T-helper 2 cell (primary cell): Measurements from ENCODE around the gene BNC2.

Experiments
- DNase-seq, 5 experiments: peaks; one replicate each; pipeline versions ENCODE4 v3.0.0 to v3.0.0-alpha.2; 2012 to 2022

BNC2 gene

GRCh38 chr9:16869882-16870595 is 431 bp downstream of the BNC2 start:
- no peak for DNase-seq

GRCh38 chr9:16869131-16869881 is 1.2 kb downstream of the BNC2 start:
- no peak for DNase-seq

GRCh38 chr9:16868701-16869100 is 1.8 kb downstream of the BNC2 start:
- no peak for DNase-seq

- no peak for DNase-seq
These were observed 2.7 kb downstream of the BNC2 start for GRCh38 chr9:16867576-16868311.

GRCh38 chr9:16866587-16866986 is 3.9 kb downstream of the BNC2 start:
- no peak for DNase-seq

- no peak for DNase-seq
These were observed 5.6 kb downstream of the BNC2 start for GRCh38 chr9:16864649-16865434.

GRCh38 chr9:16848179-16848578 is 22.3 kb downstream of the BNC2 start:
- no peak for DNase-seq

- no peak for DNase-seq
These were observed 23.5 kb downstream of the BNC2 start for GRCh38 chr9:16846986-16847385.

GRCh38 chr9:16846367-16846766 is 24.1 kb downstream of the BNC2 start:
- no peak for DNase-seq

GRCh38 chr9:16834817-16835216 is 35.7 kb downstream of the BNC2 start:
- DNase-seq, result no peak

GRCh38 chr9:16833296-16833835 is 37.1 kb downstream of the BNC2 start:
- DNase-seq, result no peak

GRCh38 chr9:16832101-16832500 is 38.4 kb downstream of the BNC2 start:
- no peak for DNase-seq

- DNase-seq, result no peak
These were observed 39.7 kb downstream of the BNC2 start for GRCh38 chr9:16830806-16831205.

- no peak for DNase-seq
These were observed 41.9 kb downstream of the BNC2 start for GRCh38 chr9:16828340-16829281.

- no peak for DNase-seq
These were observed 44.4 kb downstream of the BNC2 start for GRCh38 chr9:16825971-16826625.

GRCh38 chr9:16825331-16825725 is 45.1 kb downstream of the BNC2 start:
- DNase-seq, result no peak

GRCh38 chr9:16824545-16825330 is 45.7 kb downstream of the BNC2 start:
- DNase-seq, result no peak

GRCh38 chr9:16823906-16824305 is 46.6 kb downstream of the BNC2 start:
- no peak for DNase-seq

- DNase-seq, result no peak
These were observed 49.1 kb downstream of the BNC2 start for GRCh38 chr9:16821344-16821743.

GRCh38 chr9:16817514-16817913 is 53.0 kb downstream of the BNC2 start:
- no peak for DNase-seq
